ENCODE results near the gene PLCZ1. TPM values are rescaled to one million over a fixed set of nuclear protein-coding genes. Genes with fewer than 3 reads are reported as not detected.
"Not testable (repeated sequence)": the region's sequence is repeated elsewhere in the genome, so short reads cannot be mapped to it uniquely, and the experiment has no call there.

Gene PLCZ1, protein sequence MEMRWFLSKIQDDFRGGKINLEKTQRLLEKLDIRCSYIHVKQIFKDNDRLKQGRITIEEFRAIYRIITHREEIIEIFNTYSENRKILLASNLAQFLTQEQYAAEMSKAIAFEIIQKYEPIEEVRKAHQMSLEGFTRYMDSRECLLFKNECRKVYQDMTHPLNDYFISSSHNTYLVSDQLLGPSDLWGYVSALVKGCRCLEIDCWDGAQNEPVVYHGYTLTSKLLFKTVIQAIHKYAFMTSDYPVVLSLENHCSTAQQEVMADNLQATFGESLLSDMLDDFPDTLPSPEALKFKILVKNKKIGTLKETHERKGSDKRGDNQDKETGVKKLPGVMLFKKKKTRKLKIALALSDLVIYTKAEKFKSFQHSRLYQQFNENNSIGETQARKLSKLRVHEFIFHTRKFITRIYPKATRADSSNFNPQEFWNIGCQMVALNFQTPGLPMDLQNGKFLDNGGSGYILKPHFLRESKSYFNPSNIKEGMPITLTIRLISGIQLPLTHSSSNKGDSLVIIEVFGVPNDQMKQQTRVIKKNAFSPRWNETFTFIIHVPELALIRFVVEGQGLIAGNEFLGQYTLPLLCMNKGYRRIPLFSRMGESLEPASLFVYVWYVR
- not detected in 2 replicates for total RNA-seq (2021)
- percentile 35 among the genes with signal in this experiment for Bru-seq, nascent RNA
- BruChase-seq, experiment 1, labeled RNA remaining after a 2-hour chase: percentile 27 among the genes with signal in this experiment
- percentile 36 among the genes with signal in this experiment for BruChase-seq, experiment 2, labeled RNA remaining after a 6-hour chase
- long read RNA-seq: 0 reads

DNA sequence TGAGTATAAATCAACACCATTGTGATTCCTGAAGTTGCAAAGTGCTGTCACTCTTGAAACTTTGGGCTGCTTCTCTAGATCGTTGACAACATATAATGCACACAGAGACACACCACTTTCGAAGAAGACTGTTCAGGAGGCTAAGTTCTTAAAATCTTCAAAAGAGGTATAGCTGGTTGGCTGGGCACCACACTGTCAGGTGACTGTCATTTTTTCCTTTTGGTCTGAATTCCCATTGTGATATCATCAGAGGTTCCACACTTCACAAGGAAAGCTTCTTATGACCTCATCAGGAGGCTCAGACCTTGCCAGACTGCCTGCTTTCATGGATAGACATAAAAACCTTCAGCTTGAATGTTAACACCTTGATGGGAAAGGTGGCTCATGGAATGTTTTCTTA, at the start of gene PLCZ1, which contains the start of gene CAPZA3:
TSS of gene PLCZ1 (minus strand) at position 194 of the 400 bp plus-strand sequence. CDS start 641 bp downstream, outside the sequence.
TSS of gene CAPZA3 (plus strand) at position 301 of the 400 bp plus-strand sequence. CDS start 150 bp downstream, outside the sequence.
- no peaks in the 10 kb centered on the region for H4K20me1 ChIP-seq (ENCODE audit: insufficient read depth)
- H3K9me3 ChIP-seq (ENCODE audit: insufficient read depth, low read depth): peaks cover 3% of the 10 kb centered on the region; the same call in 1 of the 2 replicates
- H3K27ac ChIP-seq: no peak within 1 kb of the TSS
- no peak for TF ChIP-seq EZH2 (IDR thresholded peaks at IDR 0.05; ENCODE audit: low read depth)
- TF ChIP-seq, protein P1, sequence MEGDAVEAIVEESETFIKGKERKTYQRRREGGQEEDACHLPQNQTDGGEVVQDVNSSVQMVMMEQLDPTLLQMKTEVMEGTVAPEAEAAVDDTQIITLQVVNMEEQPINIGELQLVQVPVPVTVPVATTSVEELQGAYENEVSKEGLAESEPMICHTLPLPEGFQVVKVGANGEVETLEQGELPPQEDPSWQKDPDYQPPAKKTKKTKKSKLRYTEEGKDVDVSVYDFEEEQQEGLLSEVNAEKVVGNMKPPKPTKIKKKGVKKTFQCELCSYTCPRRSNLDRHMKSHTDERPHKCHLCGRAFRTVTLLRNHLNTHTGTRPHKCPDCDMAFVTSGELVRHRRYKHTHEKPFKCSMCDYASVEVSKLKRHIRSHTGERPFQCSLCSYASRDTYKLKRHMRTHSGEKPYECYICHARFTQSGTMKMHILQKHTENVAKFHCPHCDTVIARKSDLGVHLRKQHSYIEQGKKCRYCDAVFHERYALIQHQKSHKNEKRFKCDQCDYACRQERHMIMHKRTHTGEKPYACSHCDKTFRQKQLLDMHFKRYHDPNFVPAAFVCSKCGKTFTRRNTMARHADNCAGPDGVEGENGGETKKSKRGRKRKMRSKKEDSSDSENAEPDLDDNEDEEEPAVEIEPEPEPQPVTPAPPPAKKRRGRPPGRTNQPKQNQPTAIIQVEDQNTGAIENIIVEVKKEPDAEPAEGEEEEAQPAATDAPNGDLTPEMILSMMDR (conservative IDR thresholded peaks at IDR 0.05): no peak
- no peaks in the 10 kb centered on the region for H3K36me3 ChIP-seq (ENCODE audit: low read depth)
- no peak within 1 kb of the TSS; the same call in 1 of the 2 replicates for H2AFZ ChIP-seq
- DNase-seq: no peak
- no peaks in the 10 kb centered on the region; the same call in 1 of the 2 replicates for H3K9me2 ChIP-seq (ENCODE audit: insufficient read depth)
- no peak within 1 kb of the TSS for H3K4me3 ChIP-seq
- no TSS peak for BruUV-seq (replicated peaks)
- H3F3A ChIP-seq (ENCODE audit: insufficient read depth, low read depth): no peaks in the 10 kb centered on the region
- CTCF ChIA-PET: no interaction called here
- POLR2A ChIA-PET (ENCODE audit: unreplicated experiment): no interaction called here
- H3K27me3 ChIP-seq (ENCODE audit: insufficient read depth, low read depth): no peaks in the 10 kb centered on the region
- no peaks in the 10 kb centered on the region for H3K4me1 ChIP-seq (replicated peaks; ENCODE audit: insufficient read depth)
- intact Hi-C loops (cut with micrococcal nuclease; ENCODE audit: unreplicated experiment): no loop called here
- H3K4me2 ChIP-seq: no peak within 1 kb of the TSS
- H3K79me2 ChIP-seq (ENCODE audit: low read depth): no peaks in the 10 kb centered on the region

GRCh38 chr12:18785465-18785864, 47.7 kb upstream of the PLCZ1 start:
- intact Hi-C loops (cut with micrococcal nuclease; ENCODE audit: unreplicated experiment); DNase-seq; H3K79me2 ChIP-seq (ENCODE audit: low read depth); H3K4me2 ChIP-seq; H3K27ac ChIP-seq; H4K20me1 ChIP-seq (ENCODE audit: insufficient read depth); POLR2A ChIA-PET (ENCODE audit: unreplicated experiment); H3K36me3 ChIP-seq (ENCODE audit: low read depth); CTCF ChIA-PET; H3K27me3 ChIP-seq (ENCODE audit: insufficient read depth, low read depth); H3F3A ChIP-seq (ENCODE audit: insufficient read depth, low read depth); BruUV-seq (replicated peaks); H3K4me1 ChIP-seq (replicated peaks; ENCODE audit: insufficient read depth); H2AFZ ChIP-seq; H3K9me3 ChIP-seq (ENCODE audit: insufficient read depth, low read depth); H3K4me3 ChIP-seq; H3K9me2 ChIP-seq (ENCODE audit: insufficient read depth): not testable (repeated sequence)

GRCh38 chr12:18782827-18783226, 45.0 kb upstream of the PLCZ1 start:
- no TSS peak for BruUV-seq (replicated peaks)
- POLR2A ChIA-PET (ENCODE audit: unreplicated experiment): no interaction called here
- H4K20me1 ChIP-seq (ENCODE audit: insufficient read depth): no peaks in the 10 kb centered on the region
- no peak overlapping the region for H2AFZ ChIP-seq
- CTCF ChIA-PET: no interaction called here
- no peak overlapping the region for H3K4me3 ChIP-seq
- TF ChIP-seq, protein P1 (conservative IDR thresholded peaks at IDR 0.05): no peak
- TF ChIP-seq EZH2 (IDR thresholded peaks at IDR 0.05; ENCODE audit: low read depth): no peak
- no peak overlapping the region for H3K4me2 ChIP-seq
- H3K9me2 ChIP-seq (ENCODE audit: insufficient read depth): no peaks in the 10 kb centered on the region
- no peaks in the 10 kb centered on the region for H3K27me3 ChIP-seq (ENCODE audit: insufficient read depth, low read depth)
- H3K9me3 ChIP-seq (ENCODE audit: insufficient read depth, low read depth): no peaks in the 10 kb centered on the region
- no peaks in the 10 kb centered on the region for H3K4me1 ChIP-seq (replicated peaks; ENCODE audit: insufficient read depth)
- no peaks in the 10 kb centered on the region for H3K79me2 ChIP-seq (ENCODE audit: low read depth)
- H3K27ac ChIP-seq: no peak overlapping the region
- no peaks in the 10 kb centered on the region for H3K36me3 ChIP-seq (ENCODE audit: low read depth)
- DNase-seq: no peak
- intact Hi-C loops (cut with micrococcal nuclease; ENCODE audit: unreplicated experiment): no loop called here
- H3F3A ChIP-seq (ENCODE audit: insufficient read depth, low read depth): no peaks in the 10 kb centered on the region

DNA sequence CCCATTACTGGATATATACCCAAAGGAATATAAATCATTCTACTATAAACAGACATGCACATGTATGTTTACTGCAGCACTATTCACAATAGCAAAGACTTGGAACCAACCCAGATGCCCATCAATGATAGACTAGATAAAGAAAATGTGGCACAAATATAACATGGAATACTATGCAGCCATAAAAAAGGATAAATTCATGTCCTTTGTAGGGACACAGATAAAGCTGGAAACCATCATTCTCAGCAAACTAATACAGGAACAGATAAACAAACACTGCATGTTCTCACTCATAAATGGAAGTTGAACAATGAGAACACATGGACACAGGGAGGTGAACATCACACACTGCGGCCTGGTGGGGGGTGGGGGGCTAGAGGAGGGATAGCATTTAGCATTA, 28.7 kb upstream of the PLCZ1 start:
- H3K9me3 ChIP-seq (ENCODE audit: insufficient read depth, low read depth); H4K20me1 ChIP-seq (ENCODE audit: insufficient read depth); H3K4me3 ChIP-seq; H2AFZ ChIP-seq; intact Hi-C loops (cut with micrococcal nuclease; ENCODE audit: unreplicated experiment); H3K79me2 ChIP-seq (ENCODE audit: low read depth); BruUV-seq (replicated peaks); CTCF ChIA-PET; POLR2A ChIA-PET (ENCODE audit: unreplicated experiment); H3K4me2 ChIP-seq; DNase-seq; H3K27ac ChIP-seq; H3K36me3 ChIP-seq (ENCODE audit: low read depth); H3K4me1 ChIP-seq (replicated peaks; ENCODE audit: insufficient read depth); H3K9me2 ChIP-seq (ENCODE audit: insufficient read depth); H3K27me3 ChIP-seq (ENCODE audit: insufficient read depth, low read depth); H3F3A ChIP-seq (ENCODE audit: insufficient read depth, low read depth): not testable (repeated sequence)

Measured in PC-9 (cell line).